HepG2 (cell line): ENCODE measurements around the gene SYNPR.
A peak's percentile ranks its signal among the peaks of the same experiment; 100 is the strongest.

ENCODE experiments used
- BRCA1 ChIP-seq: sonication (generic); formaldehyde crosslinking; IDR thresholded peaks from 2 replicates; pipeline ENCODE4 v1.4.0; 2020; ENCODE audit warnings: missing genetic modification reagents
- CHD2 ChIP-seq: IDR thresholded peaks from 2 replicates; pipeline ENCODE4 v1.6.1; 2011; ENCODE audit warnings: low read depth, low read length, improper control_type of control experiment
- GABPA ChIP-seq, 2 experiments: IDR thresholded peaks; 2 replicates each; pipeline ENCODE4 v1.6.1; 2011 to 2016; ENCODE audit warnings: low read depth in 2 of 2, low read length in 1 of 2, missing biosample characterization in 1 of 2, missing genetic modification characterization in 1 of 2
- HMG20A ChIP-seq: IDR thresholded peaks from 2 replicates; pipeline ENCODE4 v1.6.1; 2016; ENCODE audit warnings: borderline replicate concordance
- POLR2A ChIP-seq, 2 experiments: IDR thresholded peaks; 2 replicates each; pipeline ENCODE4 v1.6.1; 2011; ENCODE audit warnings: low read depth in 2 of 2, low read length in 2 of 2, mild to moderate bottlenecking in 1 of 2, moderate library complexity in 1 of 2; ENCODE audit not compliant: insufficient read depth in 1 of 2
- YY1 ChIP-seq: IDR thresholded peaks from 2 replicates; pipeline ENCODE4 v1.6.1; 2011; ENCODE audit warnings: low read length, low read depth, moderate library complexity, mild to moderate bottlenecking; ENCODE audit not compliant: insufficient read depth, insufficient replicate concordance
- ZFX ChIP-seq: sonication (generic); formaldehyde crosslinking; IDR thresholded peaks from 2 replicates; pipeline ENCODE4 v1.4.0; 2020; ENCODE audit warnings: mild to moderate bottlenecking, low read depth, missing genetic modification reagents, moderate library complexity
- ZNF30 ChIP-seq: sonication (generic); formaldehyde crosslinking; IDR thresholded peaks from 2 replicates; pipeline ENCODE4 v1.5.0; 2020; ENCODE audit warnings: mild to moderate bottlenecking, missing genetic modification reagents
- ZNF772 ChIP-seq: sonication (generic); formaldehyde crosslinking; IDR thresholded peaks from 2 replicates; pipeline ENCODE4 v1.5.0; 2020; ENCODE audit warnings: mild to moderate bottlenecking, missing genetic modification reagents
- ZSCAN29 ChIP-seq: sonication (generic); formaldehyde crosslinking; conservative IDR thresholded peaks from 2 replicates; pipeline ENCODE4 v1.4.0; 2020; ENCODE audit warnings: mild to moderate bottlenecking, missing genetic modification reagents
- TF ChIP-seq, protein P1 (sequence below): sonication (generic); formaldehyde crosslinking; IDR thresholded peaks from 2 replicates; pipeline ENCODE4 v1.5.0; 2020; ENCODE audit warnings: mild to moderate bottlenecking, missing genetic modification reagents, moderate library complexity
- TF ChIP-seq, protein P2 (sequence below): sonication (generic); formaldehyde crosslinking; IDR thresholded peaks from 2 replicates; pipeline ENCODE4 v1.4.0; 2020; ENCODE audit warnings: missing genetic modification reagents

DNA sequence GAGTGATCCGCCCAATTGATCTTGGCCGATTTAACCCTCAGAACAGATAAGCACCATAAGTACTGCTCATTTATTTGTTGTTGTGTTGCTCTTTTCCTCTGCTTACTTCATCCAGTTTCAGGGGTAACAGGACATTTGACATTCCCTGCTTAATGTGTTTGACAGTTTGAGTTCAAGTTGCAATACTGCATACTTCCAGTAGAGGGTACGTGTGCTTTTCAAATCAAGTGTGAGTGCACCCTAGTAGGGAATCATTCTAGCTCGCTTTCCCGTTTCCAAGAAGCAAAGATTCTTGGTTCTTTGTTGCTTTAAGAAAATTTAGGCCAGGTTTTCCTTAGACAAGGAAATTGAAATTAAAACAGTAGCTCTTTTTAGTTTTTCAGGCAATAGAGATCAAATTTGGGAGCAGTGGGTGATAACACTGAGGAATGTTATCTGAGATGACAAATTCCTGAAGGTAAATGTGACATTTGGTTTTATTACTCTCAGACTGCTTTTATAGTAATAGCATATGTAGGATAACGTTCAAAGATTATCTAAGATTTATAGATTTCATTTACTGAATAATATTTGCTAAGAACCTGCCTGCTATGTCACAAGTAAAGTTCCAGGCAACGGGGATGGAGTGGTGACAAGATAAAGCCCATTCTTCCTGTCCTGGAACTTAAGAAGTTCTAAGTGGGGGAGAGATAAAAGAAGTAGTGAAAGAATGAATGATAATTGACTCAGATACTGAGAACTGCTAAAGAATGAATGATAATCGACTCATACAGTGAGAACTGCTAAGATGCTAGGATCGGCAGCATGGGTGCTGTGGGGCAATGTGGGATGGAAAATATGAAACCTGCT is 73.3 kb downstream of the SYNPR start:
- no peak for TF ChIP-seq ZFX (CRISPR knock-in tag)
- TF ChIP-seq, protein P1, sequence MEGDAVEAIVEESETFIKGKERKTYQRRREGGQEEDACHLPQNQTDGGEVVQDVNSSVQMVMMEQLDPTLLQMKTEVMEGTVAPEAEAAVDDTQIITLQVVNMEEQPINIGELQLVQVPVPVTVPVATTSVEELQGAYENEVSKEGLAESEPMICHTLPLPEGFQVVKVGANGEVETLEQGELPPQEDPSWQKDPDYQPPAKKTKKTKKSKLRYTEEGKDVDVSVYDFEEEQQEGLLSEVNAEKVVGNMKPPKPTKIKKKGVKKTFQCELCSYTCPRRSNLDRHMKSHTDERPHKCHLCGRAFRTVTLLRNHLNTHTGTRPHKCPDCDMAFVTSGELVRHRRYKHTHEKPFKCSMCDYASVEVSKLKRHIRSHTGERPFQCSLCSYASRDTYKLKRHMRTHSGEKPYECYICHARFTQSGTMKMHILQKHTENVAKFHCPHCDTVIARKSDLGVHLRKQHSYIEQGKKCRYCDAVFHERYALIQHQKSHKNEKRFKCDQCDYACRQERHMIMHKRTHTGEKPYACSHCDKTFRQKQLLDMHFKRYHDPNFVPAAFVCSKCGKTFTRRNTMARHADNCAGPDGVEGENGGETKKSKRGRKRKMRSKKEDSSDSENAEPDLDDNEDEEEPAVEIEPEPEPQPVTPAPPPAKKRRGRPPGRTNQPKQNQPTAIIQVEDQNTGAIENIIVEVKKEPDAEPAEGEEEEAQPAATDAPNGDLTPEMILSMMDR (CRISPR knock-in tag): peak; percentile 79
- TF ChIP-seq GABPA (IDR thresholded peaks at IDR 0.05; ENCODE audit: low read depth, low read length): no peak
- TF ChIP-seq GABPA (CRISPR knock-in tag; IDR thresholded peaks at IDR 0.05; ENCODE audit: low read depth): no peak
- TF ChIP-seq YY1: no peak
- TF ChIP-seq HMG20A (CRISPR knock-in tag): no peak
- no peak for TF ChIP-seq ZNF772
- TF ChIP-seq CHD2: no peak
- no peak for TF ChIP-seq ZSCAN29 (CRISPR knock-in tag)
- no peak for TF ChIP-seq POLR2A (IDR thresholded peaks at IDR 0.05; ENCODE audit: insufficient read depth in 1 of 2, low read depth in 2 of 2, low read length in 2 of 2)
- no peak for TF ChIP-seq ZNF30 (CRISPR knock-in tag)
- TF ChIP-seq, protein P2, sequence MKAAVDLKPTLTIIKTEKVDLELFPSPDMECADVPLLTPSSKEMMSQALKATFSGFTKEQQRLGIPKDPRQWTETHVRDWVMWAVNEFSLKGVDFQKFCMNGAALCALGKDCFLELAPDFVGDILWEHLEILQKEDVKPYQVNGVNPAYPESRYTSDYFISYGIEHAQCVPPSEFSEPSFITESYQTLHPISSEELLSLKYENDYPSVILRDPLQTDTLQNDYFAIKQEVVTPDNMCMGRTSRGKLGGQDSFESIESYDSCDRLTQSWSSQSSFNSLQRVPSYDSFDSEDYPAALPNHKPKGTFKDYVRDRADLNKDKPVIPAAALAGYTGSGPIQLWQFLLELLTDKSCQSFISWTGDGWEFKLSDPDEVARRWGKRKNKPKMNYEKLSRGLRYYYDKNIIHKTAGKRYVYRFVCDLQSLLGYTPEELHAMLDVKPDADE: no peak
- TF ChIP-seq BRCA1 (CRISPR knock-in tag): no peak
